Measurements from ENCODE around the gene LMNTD1. TPM values are rescaled to one million over a fixed set of nuclear protein-coding genes. Genes with fewer than 3 reads are reported as not detected.
"Not testable (repeated sequence)": the region's sequence is repeated elsewhere in the genome, so short reads cannot be mapped to it uniquely, and the experiment has no call there.

The LMNTD1 gene, protein sequence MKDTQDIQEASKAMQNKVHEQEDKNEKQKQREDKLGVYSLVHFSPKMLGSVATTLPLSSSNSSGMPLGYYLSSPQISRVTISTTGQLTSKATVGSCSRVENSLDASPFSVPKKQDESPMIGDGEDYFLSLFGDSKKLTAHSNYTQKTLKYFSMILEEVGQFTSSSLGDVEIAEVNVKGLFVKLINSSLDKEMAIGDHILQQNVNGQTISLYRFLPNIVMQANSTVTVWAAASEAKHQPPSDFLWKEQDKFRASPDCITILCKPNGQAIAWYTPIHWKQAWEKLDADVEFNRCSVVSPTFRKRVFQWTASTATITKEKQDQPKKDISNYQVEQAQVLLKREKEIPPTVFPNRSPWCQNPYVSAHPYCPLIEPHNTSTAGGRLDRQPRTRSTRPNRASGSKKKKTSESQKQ
- total RNA-seq (2021) (not detected in 2 replicates), Bru-seq, nascent RNA (percentile 0 among the genes with signal in this experiment), BruChase-seq, experiment 1, labeled RNA remaining after a 2-hour chase (percentile 1 among the genes with signal in this experiment), BruChase-seq, experiment 2, labeled RNA remaining after a 6-hour chase (percentile 2 among the genes with signal in this experiment)
- long read RNA-seq = 0 reads

GRCh38 chr12:25553098-25553497 is at the start of gene LMNTD1:
LMNTD1 (minus strand) TSS chr12:25553283; CDS start chr12:25552959, 324 bp downstream.
- CTCF ChIA-PET = no interaction called here
- Histone ChIP-seq H3K27me3 (replicated peaks; ENCODE audit: insufficient read depth, low read depth, low read length, poor library complexity) (no peaks in the 10 kb centered on the region), H3K36me3 (ENCODE audit: insufficient read depth, low read length, poor library complexity, severe bottlenecking) (no peaks in the 10 kb centered on the region), H3K4me1 (ENCODE audit: insufficient read depth, low read length, poor library complexity, severe bottlenecking) (no peaks in the 10 kb centered on the region), H3K27ac (ENCODE audit: low read depth, low read length, poor library complexity, severe bottlenecking) (no peak within 1 kb of the TSS), H3K4me3 (ENCODE audit: low read depth, low read length, poor library complexity, severe bottlenecking) (no peak within 1 kb of the TSS), H3K9me3 (ENCODE audit: low read depth, low read length, poor library complexity, severe bottlenecking) (no peaks in the 10 kb centered on the region)
- no peak for DNase-seq (ENCODE audit: low spot score)
- POLR2A ChIA-PET (ENCODE audit: low non-redundant PET) = no interaction called here
- BruUV-seq (replicated peaks) = no TSS peak
- TF ChIP-seq EZH2 (IDR thresholded peaks at IDR 0.05; ENCODE audit: borderline replicate concordance, low read depth, low read length, poor library complexity, severe bottlenecking) (no peak), CTCF (conservative IDR thresholded peaks at IDR 0.05; ENCODE audit: low read depth, low read length) (no peak)
- intact Hi-C loops (cut with micrococcal nuclease; ENCODE audit: unreplicated experiment) = loop anchor here (10.0 kb wide), 1 partner anchor 472 kb away; no protein-coding TSS in a partner anchor

- H3K9me3 ChIP-seq (ENCODE audit: low read depth, low read length, poor library complexity, severe bottlenecking) = no peaks in the 10 kb centered on the region
- TF ChIP-seq EZH2 (IDR thresholded peaks at IDR 0.05; ENCODE audit: borderline replicate concordance, low read depth, low read length, poor library complexity, severe bottlenecking) (no peak), CTCF (conservative IDR thresholded peaks at IDR 0.05; ENCODE audit: low read depth, low read length) (no peak)
- H3K4me3 ChIP-seq (ENCODE audit: low read depth, low read length, poor library complexity, severe bottlenecking) = no peak overlapping the region
- POLR2A ChIA-PET (ENCODE audit: low non-redundant PET) = no interaction called here
- no peak for DNase-seq (ENCODE audit: low spot score)
- no peaks in the 10 kb centered on the region for H3K27me3 ChIP-seq (replicated peaks; ENCODE audit: insufficient read depth, low read depth, low read length, poor library complexity)
- no peaks in the 10 kb centered on the region for H3K36me3 ChIP-seq (ENCODE audit: insufficient read depth, low read length, poor library complexity, severe bottlenecking)
- intact Hi-C loops (cut with micrococcal nuclease; ENCODE audit: unreplicated experiment) = no loop called here
- no peaks in the 10 kb centered on the region for H3K4me1 ChIP-seq (ENCODE audit: insufficient read depth, low read length, poor library complexity, severe bottlenecking)
- no TSS peak for BruUV-seq (replicated peaks)
- CTCF ChIA-PET = no interaction called here
- H3K27ac ChIP-seq (ENCODE audit: low read depth, low read length, poor library complexity, severe bottlenecking) = no peak overlapping the region
Measured at GRCh38 chr12:25598956-25599355, 45.9 kb upstream of the LMNTD1 start.

DNA sequence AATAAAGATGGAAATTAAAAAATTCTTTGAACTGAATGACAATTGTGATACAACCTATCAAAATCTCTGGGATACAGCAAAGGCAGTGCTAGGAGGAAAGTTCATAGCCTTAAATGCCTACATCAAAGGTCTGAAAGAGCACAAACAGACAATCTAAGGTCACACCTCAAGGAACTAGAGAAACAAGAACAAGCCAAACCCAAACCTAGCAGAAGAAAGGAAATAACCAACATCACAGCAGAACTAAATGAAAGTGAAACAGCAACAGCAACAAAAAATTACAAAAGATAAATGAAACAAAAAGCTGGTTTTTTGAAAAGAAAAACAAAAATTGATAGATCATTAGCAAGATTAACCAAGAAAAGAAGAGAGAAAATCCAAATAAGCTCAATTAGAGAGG is 42.4 kb upstream of the LMNTD1 start:
- intact Hi-C loops (cut with micrococcal nuclease; ENCODE audit: unreplicated experiment); CTCF ChIA-PET; H3K27ac ChIP-seq (ENCODE audit: low read depth, low read length, poor library complexity, severe bottlenecking); H3K36me3 ChIP-seq (ENCODE audit: insufficient read depth, low read length, poor library complexity, severe bottlenecking); H3K9me3 ChIP-seq (ENCODE audit: low read depth, low read length, poor library complexity, severe bottlenecking); H3K27me3 ChIP-seq (replicated peaks; ENCODE audit: insufficient read depth, low read depth, low read length, poor library complexity); POLR2A ChIA-PET (ENCODE audit: low non-redundant PET); H3K4me1 ChIP-seq (ENCODE audit: insufficient read depth, low read length, poor library complexity, severe bottlenecking); BruUV-seq (replicated peaks); DNase-seq (ENCODE audit: low spot score); H3K4me3 ChIP-seq (ENCODE audit: low read depth, low read length, poor library complexity, severe bottlenecking): not testable (repeated sequence)

All from A673 (cell line).